OCI-LY7 (cell line): ENCODE data around the gene REG1A.

ENCODE experiments used
- EZH2phosphoT487 ChIP-seq: fragments of 200-600 bp; sonication (generic); IDR thresholded peaks from 2 replicates; pipeline ENCODE4 v1.6.1; 2018; ENCODE audit warnings: low read depth, borderline replicate concordance, mild to moderate bottlenecking, mixed run types, antibody characterized with exemption, low read length, moderate library complexity, mixed read lengths
- TF ChIP-seq, protein P1 (sequence below): fragments of 200-600 bp; sonication (generic); conservative IDR thresholded peaks from 2 replicates; pipeline ENCODE4 v1.5.1; 2014; ENCODE audit warnings: mild to moderate bottlenecking, antibody characterized with exemption, low read length, moderate library complexity, mixed read lengths

DNA sequence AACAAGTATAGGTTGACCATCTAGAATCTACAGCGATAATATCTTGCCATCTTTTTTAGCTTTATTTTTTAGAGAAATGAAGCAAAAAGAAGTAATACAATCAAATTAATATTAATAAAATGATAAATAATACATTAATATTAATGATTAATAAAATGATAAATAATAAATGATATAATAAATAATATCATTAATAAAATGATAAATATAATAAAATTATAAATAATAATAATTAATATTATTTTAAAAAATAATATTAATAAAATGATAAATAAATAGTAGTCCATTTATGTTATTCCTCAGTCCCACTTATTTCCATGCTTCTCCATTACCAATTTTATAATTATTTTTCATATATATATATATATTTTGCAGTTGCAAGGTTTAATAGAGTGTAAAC lies 42.5 kb downstream of the REG1A start:
- TF ChIP-seq, protein P1, sequence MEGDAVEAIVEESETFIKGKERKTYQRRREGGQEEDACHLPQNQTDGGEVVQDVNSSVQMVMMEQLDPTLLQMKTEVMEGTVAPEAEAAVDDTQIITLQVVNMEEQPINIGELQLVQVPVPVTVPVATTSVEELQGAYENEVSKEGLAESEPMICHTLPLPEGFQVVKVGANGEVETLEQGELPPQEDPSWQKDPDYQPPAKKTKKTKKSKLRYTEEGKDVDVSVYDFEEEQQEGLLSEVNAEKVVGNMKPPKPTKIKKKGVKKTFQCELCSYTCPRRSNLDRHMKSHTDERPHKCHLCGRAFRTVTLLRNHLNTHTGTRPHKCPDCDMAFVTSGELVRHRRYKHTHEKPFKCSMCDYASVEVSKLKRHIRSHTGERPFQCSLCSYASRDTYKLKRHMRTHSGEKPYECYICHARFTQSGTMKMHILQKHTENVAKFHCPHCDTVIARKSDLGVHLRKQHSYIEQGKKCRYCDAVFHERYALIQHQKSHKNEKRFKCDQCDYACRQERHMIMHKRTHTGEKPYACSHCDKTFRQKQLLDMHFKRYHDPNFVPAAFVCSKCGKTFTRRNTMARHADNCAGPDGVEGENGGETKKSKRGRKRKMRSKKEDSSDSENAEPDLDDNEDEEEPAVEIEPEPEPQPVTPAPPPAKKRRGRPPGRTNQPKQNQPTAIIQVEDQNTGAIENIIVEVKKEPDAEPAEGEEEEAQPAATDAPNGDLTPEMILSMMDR: no peak
- no peak for TF ChIP-seq EZH2phosphoT487
